Osteoblast (primary cell): ENCODE data around the gene CRAT. TPM values are rescaled to one million over a fixed set of nuclear protein-coding genes. Genes with fewer than 3 reads are reported as not detected.

Source experiments
- DNase-seq: peaks from one replicate; pipeline ENCODE4 v3.0.0; 2011; ENCODE audit warnings: low spot score, mixed read lengths; ENCODE audit not compliant: insufficient read length; ENCODE audit errors: missing footprints
- H2AFZ ChIP-seq: 2 replicates; pipeline ENCODE4 v1.6.0; 2011; ENCODE audit warnings: mild to moderate bottlenecking, low read length
- H3K27ac ChIP-seq: 2 replicates; pipeline ENCODE4 v1.5.1; 2011; ENCODE audit warnings: mild to moderate bottlenecking, low read depth, low read length, moderate library complexity
- H3K27me3 ChIP-seq: 2 replicates; pipeline ENCODE4 v1.6.0; 2012; ENCODE audit warnings: mild to moderate bottlenecking, control low read depth, inconsistent platforms, low read length, moderate library complexity; ENCODE audit not compliant: insufficient read depth
- H3K36me3 ChIP-seq: 2 replicates; pipeline ENCODE4 v1.5.1; 2011; ENCODE audit warnings: mild to moderate bottlenecking, low read length, control low read depth, moderate library complexity; ENCODE audit not compliant: insufficient read depth
- H3K4me1 ChIP-seq: 2 replicates; pipeline ENCODE4 v1.5.1; 2011; ENCODE audit warnings: mild to moderate bottlenecking, low read length, control low read depth, moderate library complexity; ENCODE audit not compliant: insufficient read depth
- H3K4me2 ChIP-seq: 2 replicates; pipeline ENCODE4 v1.6.0; 2011; ENCODE audit warnings: mild to moderate bottlenecking, low read length; ENCODE audit not compliant: insufficient read depth
- H3K4me3 ChIP-seq: fragments of 200-600 bp; sonication (generic); 3 replicates; pipeline ENCODE4 v1.5.1; 2012; ENCODE audit warnings: mild to moderate bottlenecking, low read length, inconsistent platforms; ENCODE audit not compliant: insufficient read depth
- H3K79me2 ChIP-seq: 2 replicates; pipeline ENCODE4 v1.6.0; 2012; ENCODE audit warnings: mild to moderate bottlenecking, low read length, control low read depth, inconsistent platforms; ENCODE audit not compliant: insufficient read depth
- H3K9me3 ChIP-seq: 2 replicates; pipeline ENCODE4 v1.5.1; 2011; ENCODE audit warnings: low read depth, low read length, control low read depth
- H4K20me1 ChIP-seq: 2 replicates; pipeline ENCODE4 v1.6.0; 2012; ENCODE audit warnings: mild to moderate bottlenecking, low read length, control low read depth; ENCODE audit not compliant: insufficient read depth
- CTCF ChIP-seq: IDR thresholded peaks from 2 replicates; pipeline ENCODE4 v1.5.1; 2011; ENCODE audit warnings: mild to moderate bottlenecking, low read depth, low read length, moderate library complexity; ENCODE audit errors: extremely low read depth
- total RNA-seq: library from RNA; depleted of rRNA; stranded (reverse); fragments of >200 nt; gene quantifications from 2 replicates; pipeline ENCODE4 v1.2.3, GENCODE V29; 2012

CRAT gene
- total RNA-seq, 1 donor, result 79.6 TPM

- DNase-seq, result peak; percentile 86
- H4K20me1 ChIP-seq, result peaks cover 14% of the 10 kb centered on the region
- H3K27ac ChIP-seq, result no peak overlapping the region
- peaks cover 39% of the 10 kb centered on the region for H3K79me2 ChIP-seq
- peak overlapping the region; percentile 97 for H3K4me2 ChIP-seq
- H3K4me1 ChIP-seq, result peaks cover 14% of the 10 kb centered on the region
- TF ChIP-seq CTCF, result no peak
- H2AFZ ChIP-seq, result no peak overlapping the region
- H3K36me3 ChIP-seq, result peaks cover 11% of the 10 kb centered on the region
- H3K9me3 ChIP-seq, result no peaks in the 10 kb centered on the region
- H3K4me3 ChIP-seq, result peak overlapping the region; percentile 86
- no peaks in the 10 kb centered on the region for H3K27me3 ChIP-seq
Measured at GRCh38 chr9:129108805-129109536, 1.6 kb downstream of the CRAT start.

GRCh38 chr9:129108083-129108804, 2.3 kb downstream of the CRAT start:
- TF ChIP-seq CTCF, result no peak
- peaks cover 11% of the 10 kb centered on the region for H3K36me3 ChIP-seq
- H3K9me3 ChIP-seq, result no peaks in the 10 kb centered on the region
- DNase-seq, result peak; percentile 37
- H3K27ac ChIP-seq, result no peak overlapping the region
- peaks cover 14% of the 10 kb centered on the region for H4K20me1 ChIP-seq
- no peak overlapping the region for H2AFZ ChIP-seq
- peaks cover 32% of the 10 kb centered on the region for H3K79me2 ChIP-seq
- H3K4me1 ChIP-seq, result peaks cover 14% of the 10 kb centered on the region
- H3K4me3 ChIP-seq, result no peak overlapping the region
- no peaks in the 10 kb centered on the region for H3K27me3 ChIP-seq
- H3K4me2 ChIP-seq, result no peak overlapping the region

- TF ChIP-seq CTCF, result no peak
- Histone ChIP-seq H2AFZ (no peak overlapping the region), H3K27ac (no peak overlapping the region), H3K9me3 (no peaks in the 10 kb centered on the region), H3K36me3 (peaks cover 11% of the 10 kb centered on the region), H3K4me2 (no peak overlapping the region), H3K4me3 (no peak overlapping the region), H3K4me1 (peaks cover 14% of the 10 kb centered on the region), H4K20me1 (peaks cover 14% of the 10 kb centered on the region), H3K27me3 (no peaks in the 10 kb centered on the region), H3K79me2 (peaks cover 27% of the 10 kb centered on the region)
- peak; percentile 32 for DNase-seq
Measured at GRCh38 chr9:129107651-129108050, 2.9 kb downstream of the CRAT start.

GRCh38 chr9:129105857-129106694, 4.5 kb downstream of the CRAT start:
- DNase-seq, result peak; percentile 76
- Histone ChIP-seq H3K4me2 (no peak overlapping the region), H3K4me1 (peaks cover 11% of the 10 kb centered on the region), H2AFZ (no peak overlapping the region), H3K79me2 (peaks cover 14% of the 10 kb centered on the region), H3K27me3 (no peaks in the 10 kb centered on the region), H4K20me1 (peaks cover 14% of the 10 kb centered on the region), H3K27ac (no peak overlapping the region), H3K4me3 (no peak overlapping the region), H3K36me3 (peaks cover 16% of the 10 kb centered on the region), H3K9me3 (no peaks in the 10 kb centered on the region)
- TF ChIP-seq CTCF, result no peak
